Fibroblast of lung (primary cell): Measurements from ENCODE around the gene NDUFB7.

Experiments
- EZH2 ChIP-seq: IDR thresholded peaks from 2 replicates; pipeline ENCODE4 v1.5.1; 2012; ENCODE audit warnings: low read length, control low read depth, mild to moderate bottlenecking; ENCODE audit errors: missing control alignments
- TF ChIP-seq, protein P1 (sequence below), 2 donors: IDR thresholded peaks in 1 of 2; conservative IDR thresholded peaks in 1 of 2; 1 replicate in 1 of 2; 2 replicates in 1 of 2; pipeline ENCODE4 v1.5.1; 2011 to 2012; ENCODE audit warnings: low read length in 2 of 2, control low read depth in 1 of 2, inconsistent platforms in 1 of 2, low read depth in 1 of 2, mild to moderate bottlenecking in 1 of 2

DNA sequence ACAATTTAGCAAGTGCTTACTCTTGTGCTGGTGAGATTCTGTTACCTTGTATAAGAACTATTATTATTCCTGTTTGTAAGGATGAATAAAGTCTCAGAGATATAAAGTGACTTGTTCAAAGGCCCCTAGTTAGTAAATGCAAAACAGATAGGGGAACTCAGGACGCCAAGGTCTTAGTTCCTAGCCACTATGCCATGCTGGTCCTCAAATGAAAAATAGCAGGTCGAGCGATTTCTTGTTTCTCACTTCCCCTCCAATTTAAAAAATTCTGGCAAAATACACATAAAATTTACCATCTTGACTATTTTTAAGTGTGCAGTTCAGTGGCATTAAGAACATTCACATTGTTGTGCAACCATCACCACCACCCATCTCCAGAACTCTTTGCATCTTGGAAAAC lies 41.4 kb downstream of the NDUFB7 start:
- TF ChIP-seq, protein P1, sequence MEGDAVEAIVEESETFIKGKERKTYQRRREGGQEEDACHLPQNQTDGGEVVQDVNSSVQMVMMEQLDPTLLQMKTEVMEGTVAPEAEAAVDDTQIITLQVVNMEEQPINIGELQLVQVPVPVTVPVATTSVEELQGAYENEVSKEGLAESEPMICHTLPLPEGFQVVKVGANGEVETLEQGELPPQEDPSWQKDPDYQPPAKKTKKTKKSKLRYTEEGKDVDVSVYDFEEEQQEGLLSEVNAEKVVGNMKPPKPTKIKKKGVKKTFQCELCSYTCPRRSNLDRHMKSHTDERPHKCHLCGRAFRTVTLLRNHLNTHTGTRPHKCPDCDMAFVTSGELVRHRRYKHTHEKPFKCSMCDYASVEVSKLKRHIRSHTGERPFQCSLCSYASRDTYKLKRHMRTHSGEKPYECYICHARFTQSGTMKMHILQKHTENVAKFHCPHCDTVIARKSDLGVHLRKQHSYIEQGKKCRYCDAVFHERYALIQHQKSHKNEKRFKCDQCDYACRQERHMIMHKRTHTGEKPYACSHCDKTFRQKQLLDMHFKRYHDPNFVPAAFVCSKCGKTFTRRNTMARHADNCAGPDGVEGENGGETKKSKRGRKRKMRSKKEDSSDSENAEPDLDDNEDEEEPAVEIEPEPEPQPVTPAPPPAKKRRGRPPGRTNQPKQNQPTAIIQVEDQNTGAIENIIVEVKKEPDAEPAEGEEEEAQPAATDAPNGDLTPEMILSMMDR (conservative IDR thresholded peaks at IDR 0.05 in 1 of 2, IDR thresholded peaks at IDR 0.05 in 1 of 2; ENCODE audit: low read depth in 1 of 2, low read length in 2 of 2), result no peak
- no peak for TF ChIP-seq EZH2
